Activated CD4-positive, alpha-beta T cell treated with anti-CD3 and anti-CD28 coated beads, Interleukin-10, Interleukin-2, amounts not matched to agents 100 ng/mL and 50 ng/mL, durations not matched to agents 16 hours and 8 hours (primary cell): ENCODE results near the gene APOLD1.
"Not testable (repeated sequence)": the region's sequence is repeated elsewhere in the genome, so short reads cannot be mapped to it uniquely, and the experiment has no call there.

ENCODE experiments used
- DNase-seq: peaks from one replicate; pipeline ENCODE4 v3.0.0-alpha.2; 2020

APOLD1 gene

DNA sequence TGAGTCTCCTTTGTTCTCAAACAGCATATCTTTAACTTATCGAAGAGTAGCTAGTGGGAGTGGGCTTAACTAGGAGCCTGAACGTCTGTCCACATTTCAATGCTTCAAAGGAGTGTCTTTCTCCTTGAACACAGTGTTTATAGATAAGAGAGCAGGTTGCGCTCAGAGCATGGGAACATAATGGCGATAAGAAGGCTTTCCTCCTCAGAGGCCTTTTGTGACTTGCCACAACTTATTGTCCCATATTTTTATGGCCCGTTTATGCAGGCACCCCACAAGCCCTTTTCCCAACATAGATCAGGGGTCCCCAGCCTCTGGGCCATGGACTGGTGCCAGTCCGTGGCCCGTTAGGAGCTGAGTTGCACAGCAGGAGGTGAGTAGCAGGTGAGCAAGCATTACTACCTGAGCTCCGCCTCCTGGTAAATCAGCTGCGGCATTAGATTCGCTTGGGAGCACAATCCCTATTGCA is 25.1 kb downstream of the APOLD1 start:
- DNase-seq = no peak

DNA sequence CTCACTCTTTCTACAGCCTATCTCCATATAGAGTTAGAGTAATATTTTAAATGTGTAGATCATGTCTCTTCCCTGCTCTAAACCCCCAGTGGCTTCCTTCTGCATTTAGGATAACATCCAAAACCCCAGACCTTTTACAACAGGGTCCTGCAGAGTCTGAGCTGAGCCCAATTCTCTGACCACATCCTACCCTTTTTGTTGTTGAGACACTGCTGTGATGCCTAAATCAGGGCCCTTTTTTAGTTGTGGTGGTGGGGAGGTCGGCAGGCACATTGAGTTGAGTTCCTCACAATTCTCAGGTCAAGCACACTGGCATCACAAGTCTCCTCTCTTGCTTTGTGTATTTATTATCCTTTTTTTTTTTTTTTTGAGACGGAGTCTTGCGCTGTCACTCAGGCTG is 25.9 kb downstream of the APOLD1 start:
- no peak for DNase-seq

DNA sequence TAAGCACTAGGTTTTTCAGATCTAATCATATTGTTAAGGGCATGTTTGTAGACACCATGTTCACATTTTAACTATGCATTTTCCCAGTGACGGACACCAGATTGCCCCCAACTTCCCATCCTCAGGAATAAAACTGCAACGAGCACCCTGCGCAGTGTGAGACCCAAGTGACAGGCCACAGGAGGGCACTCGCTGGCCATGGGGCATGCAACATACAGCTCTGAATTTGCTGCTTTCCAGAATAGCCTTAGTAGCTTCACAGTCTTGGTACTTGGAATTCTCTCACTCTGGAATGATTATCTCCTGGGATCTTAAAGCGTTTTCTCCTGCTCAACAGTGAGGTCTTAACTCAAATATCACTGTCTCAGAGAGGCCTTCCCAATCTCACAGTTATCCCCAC is 26.7 kb downstream of the APOLD1 start:
- DNase-seq = no peak

DNA sequence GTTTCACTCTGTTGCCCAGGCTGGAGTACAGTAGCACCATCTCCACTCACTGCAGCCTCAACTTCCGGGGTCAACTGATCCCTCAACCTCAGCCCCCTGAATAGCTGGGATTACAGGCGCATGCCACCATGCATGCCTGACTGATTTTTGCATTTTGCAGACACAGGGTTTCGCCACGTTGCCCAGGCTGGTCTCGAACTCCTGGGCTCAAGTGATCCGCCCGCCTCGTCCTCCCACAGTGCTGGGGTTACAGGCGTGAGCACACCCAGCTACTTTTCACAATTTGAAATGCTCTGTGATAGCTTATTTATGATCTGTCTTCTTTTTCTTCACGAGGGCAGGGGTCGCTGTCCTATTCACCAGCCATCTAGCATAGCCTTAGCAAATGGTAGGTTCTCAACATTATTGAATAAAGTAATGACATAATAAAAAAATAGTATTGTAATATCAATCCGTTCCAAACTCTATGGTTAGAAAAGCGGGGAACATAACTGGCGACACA is 27.2 kb downstream of the APOLD1 start:
- no peak for DNase-seq

DNA sequence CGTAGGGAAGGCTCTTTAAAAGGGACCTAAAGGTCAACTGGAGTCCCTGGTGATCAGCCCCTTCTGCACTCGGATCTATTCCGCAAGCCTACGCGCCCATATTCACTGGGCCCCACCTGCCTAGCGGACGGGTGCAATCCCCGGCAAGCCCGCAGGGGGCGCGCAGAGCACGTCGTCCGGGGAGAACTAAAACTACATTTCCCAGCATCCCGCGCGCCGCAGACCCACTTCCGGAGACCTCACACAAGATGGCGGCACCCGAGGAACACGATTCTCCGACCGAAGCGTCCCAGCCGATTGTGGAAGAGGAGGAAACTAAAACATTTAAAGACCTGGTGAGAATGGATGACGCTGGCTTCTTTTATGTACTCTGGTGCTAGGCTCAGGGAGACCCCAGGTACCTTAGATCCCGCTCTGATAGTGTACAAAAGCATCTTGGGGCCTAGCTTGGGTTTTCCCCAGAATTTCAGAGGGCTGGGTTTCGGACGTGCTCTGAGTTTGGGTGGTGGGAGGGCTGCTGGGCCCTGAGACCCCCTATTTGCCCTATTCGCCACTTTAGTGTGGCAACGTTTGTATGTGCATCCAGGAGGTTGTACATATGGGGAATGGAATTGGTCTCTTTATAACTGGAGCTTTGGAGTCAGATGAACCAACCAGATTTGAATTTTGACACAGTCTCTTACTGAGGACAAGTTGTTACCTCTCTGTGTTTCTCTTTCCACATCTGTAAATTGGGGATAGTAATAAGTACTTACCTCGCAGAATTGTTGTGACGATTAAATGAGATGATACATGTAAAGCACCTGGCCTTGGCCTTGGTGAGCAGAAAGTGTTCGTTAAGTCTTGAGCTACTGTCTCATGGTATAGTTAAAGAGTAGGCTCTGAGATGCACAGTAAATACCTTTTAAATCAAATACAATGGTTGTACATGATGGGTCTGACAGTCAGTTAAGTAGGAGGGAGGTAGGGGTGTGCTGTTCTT is 28.0 kb downstream of the APOLD1 start, which contains the start of gene DDX47:
DDX47 (plus strand) TSS at position 227 of the 982 bp plus-strand sequence; CDS start at position 249, 22 bp downstream.
- DNase-seq = peak; percentile 97

DNA sequence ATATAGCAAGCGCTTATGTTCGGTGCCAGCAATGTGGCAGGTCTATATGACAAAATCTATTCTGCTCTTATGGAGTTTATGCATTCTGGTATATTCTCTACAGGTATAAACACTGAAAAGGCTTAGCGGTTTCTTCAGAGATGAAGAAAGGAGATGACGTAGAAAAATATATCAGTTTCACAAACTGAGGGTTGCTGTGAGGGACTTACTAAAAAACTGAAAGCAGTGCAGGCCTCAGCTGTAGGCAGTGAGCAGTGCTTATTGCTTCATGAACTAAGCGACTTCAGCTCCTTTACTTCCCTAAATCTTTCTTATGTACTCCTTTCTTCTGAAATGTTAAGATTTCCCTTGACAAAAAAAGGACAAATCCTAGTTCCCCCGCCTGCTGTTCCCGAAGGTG is 32.2 kb downstream of the APOLD1 start:
- no peak for DNase-seq

DNA sequence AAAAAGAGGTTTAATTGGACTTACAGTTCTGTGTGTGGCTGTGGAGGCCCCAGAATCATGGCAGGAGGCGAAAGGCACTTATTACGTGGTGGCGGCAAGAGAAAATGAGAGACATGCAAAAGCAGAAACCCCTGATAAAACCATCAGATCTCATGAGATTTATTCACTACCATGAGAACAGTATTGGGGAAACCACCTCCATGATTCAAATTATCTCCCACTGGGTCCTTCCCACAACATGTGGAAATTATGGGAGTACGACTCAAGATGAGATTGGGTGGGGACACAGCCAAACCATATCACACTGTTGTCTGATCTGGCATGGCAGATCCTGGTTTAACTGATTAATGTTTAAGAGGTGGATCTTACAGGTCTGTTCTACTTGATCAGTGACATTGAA is 33.2 kb downstream of the APOLD1 start:
- no peak for DNase-seq

DNA sequence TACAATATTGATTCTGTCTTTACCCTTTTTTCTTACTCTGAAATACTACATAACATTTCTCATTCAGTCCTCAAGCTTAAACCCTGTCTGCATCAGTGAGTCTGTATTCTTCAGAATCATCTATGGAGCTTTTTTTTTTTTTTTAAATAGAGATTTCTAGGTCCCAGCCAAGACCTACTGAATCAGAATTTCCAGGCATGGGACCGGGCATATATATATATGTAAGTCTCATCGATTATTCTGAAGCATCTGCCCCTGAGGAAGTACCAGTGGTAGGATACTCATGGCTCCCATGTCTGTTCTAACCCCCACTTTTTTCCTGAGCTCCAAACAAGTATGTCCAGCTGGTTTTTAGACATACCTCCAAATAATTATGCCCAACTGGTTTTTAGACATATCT is 33.8 kb downstream of the APOLD1 start:
- DNase-seq = no peak

DNA sequence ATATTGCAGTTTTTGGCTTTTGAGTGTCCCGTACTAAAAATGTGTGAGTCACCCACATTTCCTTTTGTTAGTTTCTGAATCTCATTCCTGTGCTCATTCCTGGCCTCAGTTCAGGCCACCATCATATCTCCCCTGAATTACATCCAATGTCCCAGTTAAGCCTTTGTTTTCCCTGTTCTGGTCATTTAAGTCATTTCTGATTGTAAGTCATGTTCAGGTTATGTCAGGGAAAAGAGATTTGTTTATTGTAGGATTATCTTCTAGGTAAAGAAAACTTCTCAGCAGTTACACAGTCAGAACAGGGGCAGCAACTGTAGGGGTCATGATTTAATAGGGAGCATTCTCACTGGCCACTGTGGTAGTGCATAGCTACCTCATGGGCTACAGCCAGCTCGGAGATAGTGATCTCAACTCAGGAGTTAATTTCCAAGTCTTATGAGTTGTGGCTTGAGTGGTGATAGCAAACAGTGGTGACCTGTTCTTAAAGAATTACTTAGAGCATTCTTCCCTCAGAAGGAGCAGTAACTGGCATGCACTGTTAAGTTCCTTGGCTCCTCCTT is 34.4 kb downstream of the APOLD1 start:
- no peak for DNase-seq

DNA sequence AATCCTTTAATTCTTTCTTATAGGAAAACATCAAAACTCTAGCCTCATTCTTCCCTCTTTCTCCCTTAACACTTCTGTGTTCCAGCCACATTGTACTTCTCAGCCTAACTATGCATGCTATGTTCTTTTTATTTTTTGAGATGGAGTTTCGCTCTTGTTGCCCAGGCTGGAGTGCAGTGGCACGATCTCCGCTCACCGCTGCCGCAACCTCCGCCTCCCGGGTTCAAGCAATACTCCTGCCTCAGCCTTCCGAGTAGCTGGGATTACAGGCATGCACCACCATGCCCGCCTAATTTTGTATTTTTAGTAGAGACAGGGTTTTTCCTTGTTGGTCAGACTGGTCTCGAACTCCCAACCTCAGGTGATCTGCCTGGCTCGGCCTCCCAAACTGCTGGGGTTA is 34.9 kb downstream of the APOLD1 start:
- DNase-seq = not testable (repeated sequence)

DNA sequence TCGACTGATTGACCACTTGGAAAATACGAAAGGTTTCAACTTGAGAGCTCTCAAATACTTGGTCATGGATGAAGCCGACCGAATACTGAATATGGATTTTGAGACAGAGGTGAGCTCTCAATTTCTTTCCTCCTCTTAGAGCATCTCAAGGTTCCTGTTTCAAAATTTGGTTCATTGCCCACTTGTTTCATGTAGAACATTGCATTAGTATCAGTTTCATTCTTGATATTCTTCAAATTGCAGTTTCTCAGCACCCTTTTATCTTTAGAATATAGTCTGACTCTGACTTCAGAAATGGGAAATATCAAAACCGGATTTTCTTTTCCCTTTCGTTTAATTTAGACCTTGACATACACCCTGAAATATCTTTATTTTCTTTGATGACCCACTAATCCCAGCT is 36.5 kb downstream of the APOLD1 start:
- DNase-seq = no peak

DNA sequence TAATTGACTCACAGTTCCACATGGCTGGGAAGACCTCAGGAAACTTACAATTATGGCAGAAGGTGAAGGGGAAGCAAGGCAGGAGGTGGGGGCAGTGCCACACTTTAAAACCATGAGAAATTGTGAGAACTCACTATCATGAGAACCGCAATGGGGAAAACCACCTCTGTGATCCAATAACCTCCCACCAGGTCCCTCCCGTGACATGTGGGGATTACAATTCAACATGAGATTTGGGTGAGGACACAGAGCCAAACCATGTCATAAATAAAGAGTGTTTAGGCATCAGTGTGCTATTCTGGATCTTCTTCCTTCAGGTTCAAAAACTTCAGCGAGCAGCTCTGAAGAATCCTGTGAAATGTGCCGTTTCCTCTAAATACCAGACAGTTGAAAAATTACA is 37.4 kb downstream of the APOLD1 start:
- no peak for DNase-seq

DNA sequence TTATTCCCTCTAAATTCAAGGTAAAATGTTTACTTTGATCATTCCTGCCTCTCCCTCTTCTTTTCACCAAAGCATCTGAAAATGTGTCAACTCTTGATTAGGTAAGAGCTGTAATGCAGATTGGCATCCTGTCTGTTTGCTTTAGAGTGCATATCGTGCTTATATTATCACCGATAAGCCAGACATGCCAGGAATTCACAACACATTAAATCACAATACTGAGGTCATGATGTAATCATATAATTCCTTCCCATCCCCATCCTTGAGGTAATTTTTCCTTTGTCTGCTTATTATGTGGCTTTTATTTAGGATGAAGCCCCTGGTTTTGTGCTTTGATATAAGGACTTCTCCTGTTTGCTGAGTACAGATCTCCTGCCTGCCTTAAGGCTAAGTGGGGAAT is 37.8 kb downstream of the APOLD1 start:
- no peak for DNase-seq

DNA sequence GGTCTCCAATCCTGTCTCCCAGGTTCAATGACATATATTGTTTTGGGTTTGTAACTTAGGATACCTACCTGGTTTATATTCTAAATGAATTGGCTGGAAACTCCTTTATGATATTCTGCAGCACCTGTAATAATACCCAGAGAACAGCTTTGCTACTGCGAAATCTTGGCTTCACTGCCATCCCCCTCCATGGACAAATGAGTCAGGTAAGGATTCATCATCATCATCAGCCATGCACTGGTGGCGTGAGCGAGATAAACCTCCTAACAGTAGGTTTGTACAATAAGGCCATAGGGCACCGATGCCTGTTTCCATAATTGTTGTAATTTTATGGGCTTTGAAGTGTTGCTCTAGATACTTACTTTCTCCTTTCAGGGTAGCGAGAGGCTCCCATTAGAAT is 38.4 kb downstream of the APOLD1 start:
- DNase-seq = no peak

DNA sequence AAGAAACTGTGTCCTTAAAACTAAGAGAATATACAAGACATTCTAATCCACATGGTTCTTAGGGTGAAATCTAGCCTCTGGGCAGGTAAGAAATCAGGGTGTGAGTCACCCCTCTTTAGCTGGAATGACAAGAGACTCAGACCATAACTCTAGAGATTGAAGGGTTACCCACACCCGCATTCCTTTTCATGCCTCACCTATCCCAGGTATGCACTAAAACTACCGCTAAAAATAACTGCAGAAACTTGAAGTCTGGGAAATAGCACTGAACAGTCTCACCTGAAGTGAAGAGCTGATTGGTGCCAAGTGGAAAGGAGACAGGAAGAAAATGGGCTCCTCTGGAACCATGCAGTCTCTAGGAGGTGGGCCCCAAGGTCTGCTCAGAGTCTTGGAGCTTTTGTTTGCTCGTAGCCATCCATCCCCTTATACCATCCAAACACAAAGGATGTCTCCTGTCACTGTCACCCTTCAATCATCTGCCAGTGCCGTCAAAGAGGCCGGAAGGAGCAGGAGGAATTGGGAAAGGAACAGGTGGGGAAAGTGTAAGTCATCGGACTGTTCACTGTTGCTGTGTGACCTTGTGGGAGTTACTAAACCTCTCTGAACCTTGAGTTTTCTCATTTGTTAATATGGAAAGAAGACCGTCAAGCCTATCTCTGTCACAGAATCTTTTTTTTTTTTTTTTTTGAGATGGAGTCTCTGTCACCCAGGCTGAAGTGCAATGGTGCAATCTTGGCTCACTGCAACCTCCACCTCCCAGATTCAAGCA is 50.1 kb downstream of the APOLD1 start:
- no peak for DNase-seq

DNA sequence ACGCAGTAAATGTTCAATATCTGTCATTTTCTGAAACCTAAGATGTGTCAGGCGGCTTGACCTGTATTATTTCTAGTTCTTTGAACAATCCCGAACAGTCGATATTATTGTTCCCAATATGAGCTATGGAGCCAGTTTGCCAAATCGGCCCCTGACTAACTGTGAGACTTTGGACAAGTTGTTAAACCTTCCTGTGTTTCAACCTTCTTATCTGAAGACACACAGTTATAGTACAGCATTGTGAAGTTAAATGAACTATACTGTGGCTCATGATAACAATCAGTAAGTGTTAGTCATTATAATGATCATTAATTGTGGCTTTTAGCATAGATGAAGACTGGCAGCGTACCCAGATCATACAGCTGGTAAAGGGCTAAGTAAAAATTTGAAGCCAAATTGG is 51.1 kb downstream of the APOLD1 start:
- DNase-seq = no peak

DNA sequence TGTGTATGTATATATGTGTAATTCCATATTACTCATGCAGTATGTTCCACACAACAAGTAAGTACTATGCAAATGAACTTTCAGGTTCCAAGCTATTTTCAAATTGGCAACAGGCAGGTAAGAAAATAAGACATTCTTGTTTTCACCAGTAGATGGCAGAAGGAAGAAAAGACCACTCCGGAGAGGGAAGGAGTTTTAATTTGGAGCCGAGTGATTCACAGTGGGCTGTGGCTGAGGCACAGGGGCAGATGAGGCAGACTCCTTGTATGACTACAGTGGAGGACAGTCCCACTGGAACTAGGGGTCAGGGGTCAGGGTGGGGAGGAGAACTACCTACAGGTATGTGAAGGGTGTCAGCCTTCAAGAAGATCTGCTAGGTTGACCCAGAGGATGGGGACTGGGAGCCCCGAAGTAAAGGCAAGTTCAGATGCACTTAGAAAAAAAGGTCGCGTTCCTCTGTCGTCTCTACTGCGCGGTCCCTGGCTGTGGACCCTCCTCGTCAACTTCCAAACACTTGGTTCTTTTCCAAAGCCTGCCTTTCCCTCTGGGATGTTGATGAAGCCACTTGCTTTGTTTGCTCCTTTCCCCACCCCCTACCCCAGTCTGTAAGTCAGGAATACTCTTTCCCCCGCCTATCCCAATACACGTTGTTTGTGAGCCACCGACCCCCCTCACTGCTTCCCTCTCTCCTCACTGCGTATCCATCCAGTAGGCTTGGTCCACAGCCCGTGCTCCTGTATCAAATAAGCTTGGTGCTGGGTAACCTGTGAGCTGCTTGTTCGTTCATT is 51.8 kb downstream of the APOLD1 start:
- peak; percentile 81 for DNase-seq

DNA sequence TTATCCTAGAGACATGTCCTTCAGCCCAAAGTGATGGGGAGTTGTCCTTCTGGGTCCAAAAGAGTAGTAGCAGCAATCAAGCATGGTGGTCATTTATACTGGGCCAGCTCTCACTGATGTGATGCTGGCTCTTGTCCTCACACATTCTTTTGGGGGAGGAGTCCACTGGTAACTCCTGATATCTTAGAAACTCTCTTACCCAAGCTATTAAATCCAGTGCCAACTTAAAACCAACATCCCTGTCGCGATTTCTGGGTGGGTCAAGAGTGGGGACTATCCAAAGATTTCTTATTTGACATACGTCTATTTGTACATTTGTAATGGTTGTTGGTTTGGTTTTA is 52.3 kb downstream of the APOLD1 start:
- no peak for DNase-seq

DNA sequence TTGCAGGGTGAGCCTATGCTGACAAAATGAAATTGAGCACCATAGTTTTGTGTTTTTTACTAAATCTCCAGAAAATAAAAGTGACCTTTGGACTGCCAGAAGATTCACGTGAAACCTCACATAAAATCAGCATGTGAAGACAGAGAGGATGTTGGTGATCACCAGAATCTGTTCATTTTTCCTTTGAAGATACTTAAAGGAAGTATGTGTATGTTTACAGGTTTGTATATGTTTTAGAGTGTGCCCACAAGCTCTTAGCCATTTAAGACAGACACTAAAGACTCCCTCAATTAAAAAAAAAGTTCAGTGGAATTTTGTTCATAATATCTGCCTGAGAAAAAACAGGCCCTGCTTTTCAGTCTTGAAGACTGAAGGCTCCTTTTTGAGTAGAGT is 53.5 kb downstream of the APOLD1 start:
- DNase-seq = no peak

DNA sequence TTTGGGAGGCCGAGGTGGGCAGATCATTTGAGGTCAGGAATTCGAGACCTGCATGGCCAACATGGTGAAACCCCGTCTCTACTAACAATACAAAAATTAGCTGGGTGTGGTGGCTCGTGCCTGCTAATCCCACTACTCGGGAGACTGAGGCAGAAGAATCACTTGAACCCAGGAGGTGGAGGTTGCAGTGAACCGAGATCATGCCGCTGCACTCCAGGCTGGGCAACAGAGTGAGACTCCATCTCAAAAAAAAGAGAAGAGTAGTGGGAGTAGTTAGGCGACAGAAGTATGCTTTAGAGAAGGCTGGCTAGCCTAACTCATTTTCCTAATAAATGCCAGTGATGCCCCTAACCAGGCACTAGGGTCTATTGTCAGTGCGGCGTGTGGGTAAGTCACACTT is 54.0 kb downstream of the APOLD1 start:
- not testable (repeated sequence) for DNase-seq

DNA sequence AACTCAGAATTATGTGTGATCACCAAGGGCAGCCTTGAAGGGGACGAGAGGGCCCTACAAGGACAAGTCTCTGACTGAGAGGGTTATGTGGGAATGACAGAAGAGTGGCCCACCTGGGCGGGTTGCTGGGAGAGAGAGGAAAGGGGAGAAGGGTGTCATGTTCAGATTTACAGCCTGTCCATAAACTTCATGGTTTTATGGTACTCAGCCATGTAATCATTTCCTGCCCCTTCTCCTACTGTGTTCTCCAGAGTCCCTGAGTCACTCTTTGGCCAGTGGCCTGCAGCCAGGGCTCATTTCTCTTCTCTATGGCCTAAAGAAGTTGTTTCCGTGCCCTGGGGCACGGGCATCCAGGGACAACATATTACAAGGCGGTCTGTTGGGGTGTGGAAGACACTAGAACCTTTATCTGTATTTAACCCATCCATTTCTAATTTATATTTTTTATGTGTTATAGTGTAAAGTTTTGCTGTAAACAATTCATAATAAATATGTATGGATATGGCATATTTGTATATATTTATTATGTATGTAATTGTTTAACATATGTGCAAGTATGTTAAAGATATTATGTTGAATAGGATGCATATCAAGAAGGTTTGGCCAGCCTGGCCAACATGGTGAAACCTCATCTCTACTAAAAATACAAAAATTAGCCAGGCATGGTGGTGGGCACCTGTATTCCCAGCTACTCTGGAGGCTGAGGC is 54.6 kb downstream of the APOLD1 start:
- no peak for DNase-seq

DNA sequence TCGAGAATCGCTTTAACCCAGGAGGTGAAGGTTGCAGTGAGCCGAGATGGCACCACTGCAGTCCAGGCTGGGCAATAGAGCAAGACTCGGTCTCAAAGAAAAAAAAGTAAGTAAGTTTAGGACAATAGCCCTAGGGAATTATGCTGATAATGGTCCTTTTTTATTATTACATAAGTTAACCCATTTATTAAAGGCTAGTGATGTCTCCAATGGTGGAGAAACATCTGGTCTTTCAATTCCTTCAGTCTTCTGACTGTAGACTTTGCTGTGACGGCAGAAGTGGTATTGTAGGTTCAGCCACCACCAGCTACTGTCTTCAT is 55.1 kb downstream of the APOLD1 start:
- DNase-seq = no peak
